IMR-90 (cell line): ENCODE data around the gene MEIS1. TPM values are rescaled to one million over a fixed set of nuclear protein-coding genes. Genes with fewer than 3 reads are reported as not detected.

Experiments used
- ATAC-seq: fragments of 200-7000 bp; cut with Tn5 transposase; 2 replicates; pipeline ENCODE4 v1.9.1; 2020; ENCODE audit warnings: low read depth, mild to moderate bottlenecking, moderate library complexity
- BruUV-seq: library from RNA; stranded (reverse); fragments of 400-500 nt; replicated peaks from 2 replicates; lab custom pipeline; 2021; lab: Mats Ljungman, UMichigan
- CTCF ChIA-PET: fragments of 300-600 bp; formaldehyde crosslinking; extraction: SDS; loops from one replicate; lab custom pipeline; 2021; ENCODE audit warnings: antibody characterized with exemption; lab: Yijun Ruan, JAX
- POLR2A ChIA-PET: fragments of 300-600 bp; sonication (Branson Sonifier 250); formaldehyde crosslinking; loops from one replicate; lab custom pipeline; 2022; ENCODE audit warnings: antibody characterized with exemption; ENCODE audit not compliant: unreplicated experiment; lab: Charles Lee
- DNase-seq: peaks from one replicate; pipeline ENCODE4 v3.0.0; 2013
- H2AFZ ChIP-seq: replicated peaks from 2 replicates; pipeline ENCODE3; 2013; ENCODE audit warnings: low read length, mild to moderate bottlenecking; ENCODE audit not compliant: poor library complexity
- H2AK5ac ChIP-seq: 2 replicates; pipeline ENCODE4 v1.6.1; 2013; ENCODE audit warnings: low read depth, low read length, inconsistent platforms
- H2AK9ac ChIP-seq: replicated peaks from 2 replicates; pipeline ENCODE3; 2013; ENCODE audit warnings: mild to moderate bottlenecking, low read depth, low read length, moderate library complexity; ENCODE audit not compliant: poor library complexity
- H2BK120ac ChIP-seq: 2 replicates; pipeline ENCODE4 v1.6.1; 2013; ENCODE audit warnings: low read depth, low read length, inconsistent platforms
- H2BK15ac ChIP-seq: 3 replicates; pipeline ENCODE4 v1.6.1; 2013; ENCODE audit warnings: low read depth, low read length, inconsistent platforms
- H2BK20ac ChIP-seq: 2 replicates; pipeline ENCODE4 v1.6.1; 2013; ENCODE audit warnings: low read depth, mild to moderate bottlenecking, inconsistent platforms, low read length, moderate library complexity
- H2BK5ac ChIP-seq: 2 replicates; pipeline ENCODE4 v1.6.1; 2013; ENCODE audit warnings: mild to moderate bottlenecking, low read depth, low read length, inconsistent platforms; ENCODE audit not compliant: poor library complexity, severe bottlenecking
- H3K14ac ChIP-seq: replicated peaks from 2 replicates; pipeline ENCODE4 v1.6.1; 2013; ENCODE audit warnings: low read depth, low read length, inconsistent platforms
- H3K18ac ChIP-seq: 2 replicates; pipeline ENCODE4 v1.6.1; 2013; ENCODE audit warnings: low read depth, low read length, control low read depth
- H3K23ac ChIP-seq: 2 replicates; pipeline ENCODE4 v1.6.1; 2013; ENCODE audit warnings: low read depth, low read length, inconsistent platforms
- H3K27ac ChIP-seq: 2 replicates; pipeline ENCODE4 v1.5.1; 2013; ENCODE audit warnings: mild to moderate bottlenecking, control low read depth, low read length; ENCODE audit not compliant: insufficient read depth
- H3K27me3 ChIP-seq: 2 replicates; pipeline ENCODE4 v1.6.1; 2013; ENCODE audit warnings: low read length; ENCODE audit not compliant: control insufficient read depth, insufficient read depth
- H3K36me3 ChIP-seq: 2 replicates; pipeline ENCODE4 v1.6.1; 2013; ENCODE audit warnings: low read length, mixed read lengths; ENCODE audit not compliant: control insufficient read depth, insufficient read depth
- H3K4ac ChIP-seq: 2 replicates; pipeline ENCODE4 v1.6.1; 2013; ENCODE audit warnings: low read depth, low read length, inconsistent platforms
- H3K4me1 ChIP-seq: 2 replicates; pipeline ENCODE4 v1.6.1; 2013; ENCODE audit warnings: low read length, mixed read lengths; ENCODE audit not compliant: control insufficient read depth, insufficient read depth
- H3K4me2 ChIP-seq: 2 replicates; pipeline ENCODE4 v1.6.1; 2013; ENCODE audit warnings: low read depth, mild to moderate bottlenecking, control low read depth, low read length, moderate library complexity
- H3K4me3 ChIP-seq: 2 replicates; pipeline ENCODE4 v1.5.1; 2013; ENCODE audit warnings: low read depth, mild to moderate bottlenecking, control low read depth, low read length, moderate library complexity; ENCODE audit not compliant: insufficient read depth
- H3K56ac ChIP-seq: 2 replicates; pipeline ENCODE4 v1.6.1; 2013; ENCODE audit warnings: low read length, inconsistent platforms; ENCODE audit not compliant: insufficient read depth; ENCODE audit errors: extremely low read depth
- H3K79me1 ChIP-seq, 2 experiments: 2 replicates each; pipeline ENCODE4 v1.6.1; 2013; ENCODE audit warnings: low read length in 2 of 2, inconsistent platforms in 1 of 2, low read depth in 1 of 2
- H3K9ac ChIP-seq: 2 replicates; pipeline ENCODE4 v1.6.1; 2013; ENCODE audit warnings: low read depth, low read length, control low read depth
- H3K9me1 ChIP-seq: 2 replicates; pipeline ENCODE4 v1.6.1; 2013; ENCODE audit warnings: low read length, inconsistent platforms; ENCODE audit not compliant: insufficient read depth
- H3K9me3 ChIP-seq: 2 replicates; pipeline ENCODE4 v1.6.1; 2013; ENCODE audit warnings: low read length; ENCODE audit not compliant: control insufficient read depth, insufficient read depth
- H4K20me1 ChIP-seq: 2 replicates; pipeline ENCODE4 v1.6.1; 2013; ENCODE audit warnings: low read length, inconsistent platforms; ENCODE audit not compliant: insufficient read depth
- H4K5ac ChIP-seq: 2 replicates; pipeline ENCODE4 v1.6.1; 2013; ENCODE audit warnings: mild to moderate bottlenecking, low read depth, low read length, control low read depth
- H4K8ac ChIP-seq, 2 experiments: 2 replicates each; pipeline ENCODE4 v1.6.1; 2013; ENCODE audit warnings: low read depth in 2 of 2, low read length in 2 of 2, control low read depth in 1 of 2, inconsistent platforms in 1 of 2
- H4K91ac ChIP-seq: 2 replicates; pipeline ENCODE4 v1.6.1; 2013; ENCODE audit warnings: low read depth, low read length, inconsistent platforms; ENCODE audit not compliant: insufficient read depth
- CEBPB ChIP-seq: IDR thresholded peaks from 2 replicates; pipeline ENCODE4 v1.6.1; 2012; ENCODE audit warnings: low read depth, low read length, improper control_type of control experiment
- CHD1 ChIP-seq: IDR thresholded peaks from 2 replicates; pipeline ENCODE4 v1.6.1; 2012; ENCODE audit warnings: low read depth, low read length, improper control_type of control experiment
- MAZ ChIP-seq: IDR thresholded peaks from 2 replicates; pipeline ENCODE4 v1.6.1; 2012; ENCODE audit warnings: low read depth, mild to moderate bottlenecking, low read length, improper control_type of control experiment, moderate library complexity, borderline replicate concordance
- MXI1 ChIP-seq: IDR thresholded peaks from 2 replicates; pipeline ENCODE4 v1.6.1; 2012; ENCODE audit warnings: low read depth, mild to moderate bottlenecking, low read length, moderate library complexity, borderline replicate concordance
- POLR2A ChIP-seq: IDR thresholded peaks from 2 replicates; pipeline ENCODE4 v1.6.1; 2012; ENCODE audit warnings: mild to moderate bottlenecking, low read depth, low read length
- RAD21 ChIP-seq: IDR thresholded peaks from 2 replicates; pipeline ENCODE4 v1.6.1; 2012; ENCODE audit warnings: low read length, improper control_type of control experiment
- SMC3 ChIP-seq: fragments of 150-350 bp; IDR thresholded peaks from 2 replicates; pipeline ENCODE4 v1.6.1; 2016; ENCODE audit warnings: low read depth, mild to moderate bottlenecking, antibody characterized with exemption, low read length, moderate library complexity
- whole genome bisulfite sequencing, 2 experiments: methylation state at CpG; one replicate each; pipeline versions ENCODE4 v1.1.5 to v1.1.7; 2013; ENCODE audit warnings: missing lambda C conversion rate in 2 of 2; ENCODE audit not compliant: insufficient read length in 1 of 2; ENCODE audit errors: extremely low coverage in 2 of 2; 5-methylcytosine and 5-hydroxymethylcytosine counted together
- dilution Hi-C: fragments of 300-500 bp; cut with HindIII; formaldehyde crosslinking; loops from one replicate; pipeline ENCODE4 v1.14.3; 2018; ENCODE audit warnings: low sequenced_read_pairs; ENCODE audit not compliant: unreplicated experiment
- in situ Hi-C: fragments of 300-500 bp; cut with MboI; formaldehyde crosslinking; loops from 3 replicates; pipeline ENCODE4 v1.14.3; 2019; ENCODE audit warnings: low sequenced_read_pairs, inconsistent platforms, mixed read lengths
- intact Hi-C: fragments of 100-400 bp; cut with micrococcal nuclease; formaldehyde crosslinking; loops from 2 replicates; pipeline ENCODE4 v1.10.0; 2022
- polyA plus RNA-seq, 3 experiments: library from polyadenylated mRNA; depleted of rRNA; stranded (reverse); fragments of >200 nt; gene quantifications; 2 replicates each; pipeline ENCODE4 v1.2.3, GENCODE V29; 2012; ENCODE audit warnings: low replicate concordance in 1 of 3
- total RNA-seq: library from RNA; depleted of rRNA; stranded (reverse); fragments of >200 nt; gene quantifications from 2 replicates; pipeline ENCODE4 v1.2.3, GENCODE V29; 2012

Gene MEIS1
- total and polyA plus RNA-seq, 2 of the 4 experiments (the other 2 are of a cell fraction), result 54.4 to 157 TPM

GRCh38 chr2:66576561-66577320 is 141.8 kb downstream of the MEIS1 start:
- Histone ChIP-seq H2AK5ac (peak overlapping the region; percentile 86; the same call in 1 of the 2 replicates), H2BK120ac (peak overlapping the region; percentile 98), H2AK9ac (peak overlapping the region; percentile 94), H3K56ac (peak overlapping the region; percentile 92), H3K14ac (peak overlapping the region; percentile 93), H4K8ac (peak overlapping the region; percentile 82 to 86), H2BK5ac (peak overlapping the region; percentile 85), H3K27ac (peak overlapping the region; percentile 96), H2BK20ac (peak overlapping the region; percentile 97), H4K5ac (peak overlapping the region; percentile 94), H2AFZ (peak overlapping the region; percentile 86), H4K20me1 (no peaks in the 10 kb centered on the region), H3K4me2 (peak overlapping the region; percentile 93), H4K91ac (peak overlapping the region; percentile 97), H3K18ac (peak overlapping the region; percentile 94), H3K79me1 (peaks cover 4 to 44% of the 10 kb centered on the region in 2 experiments; a peak in 2 of 4 replicates), H3K9me3 (no peaks in the 10 kb centered on the region), H3K4me3 (peak overlapping the region; percentile 39), H2BK15ac (peak overlapping the region; percentile 67; the same call in 2 of the 3 replicates), H3K9ac (peak overlapping the region; percentile 88), H3K23ac (peak overlapping the region; percentile 95), H3K4ac (peak overlapping the region; percentile 96), H3K27me3 (no peaks in the 10 kb centered on the region), H3K4me1 (peaks cover 21% of the 10 kb centered on the region), H3K9me1 (no peaks in the 10 kb centered on the region), H3K36me3 (peaks cover 3% of the 10 kb centered on the region)
- dilution Hi-C loops (no loop called here), intact Hi-C loops (loop anchor here (2.0 to 5.0 kb wide), 6 partner anchors 481 to 1456 kb away; no protein-coding TSS in a partner anchor), in situ Hi-C loops (loop anchor here (10.0 to 25.0 kb wide), 4 partner anchors 886 to 1461 kb away; no protein-coding TSS in a partner anchor)
- CTCF ChIA-PET, result interaction anchor here (1.6 kb wide), 1 partner anchor 147 kb away, joined by 9 read pairs; no protein-coding TSS in a partner anchor
- TF ChIP-seq MAZ (no peak), RAD21 (0 out of 2 replicates have a peak, but pooled peaks have one; percentile 1), CEBPB (peak; percentile 97), POLR2A (no peak; the same call in 1 of the 2 replicates), MXI1 (0 out of 2 replicates have a peak, but pooled peaks have one; percentile 47), CHD1 (no peak), SMC3 (no peak)
- 0% methylated on average over 4 of the region's 37 CpGs; no CpG with 5 or more reads in 1 of the 2 experiments for WGBS, 2 experiments
- ATAC-seq (peak; percentile 12), DNase-seq (peak; percentile 79)
- POLR2A ChIA-PET, result interaction anchor here (0.5 to 1.0 kb wide), 3 partner anchors 18 to 675 kb away, joined by 3 to 5 read pairs (median 4); no protein-coding TSS in a partner anchor
- no TSS peak for BruUV-seq
